ENCODE measurements around the gene MED22. TPM values are rescaled to one million over a fixed set of nuclear protein-coding genes. Genes with fewer than 3 reads are reported as not detected.

The MED22 gene
- total and polyA plus RNA-seq, 2 of the 8 experiments (the other 6 are each of a cell fraction or from before 2014, with no cell fraction given) = 56.4 to 68.4 TPM

GRCh38 chr9:133369933-133370332 lies 22.0 kb upstream of the MED22 start:
- peaks cover 5 to 30% (median 26%) of the 10 kb centered on the region in 4 experiments; a peak in 6 of 8 replicates for H3K36me3 ChIP-seq (ENCODE audit: control insufficient read depth in 2 of 4, insufficient read depth in 4 of 4, low read length in 3 of 4)
- H3K4me3 ChIP-seq (ENCODE audit: extremely low read depth in 1 of 4, insufficient read depth in 2 of 4, low read depth in 3 of 4, low read length in 4 of 4) = no peak overlapping the region
- H4K5ac ChIP-seq (ENCODE audit: insufficient read length, low read depth, low read length) = no peak overlapping the region
- no peak overlapping the region for H2BK20ac ChIP-seq (ENCODE audit: low read length)
- no peaks in the 10 kb centered on the region for H3K27me3 ChIP-seq (replicated peaks in 1 of 4; ENCODE audit: control insufficient read depth in 3 of 4, extremely low read depth in 1 of 4, insufficient read depth in 3 of 4, low read length in 3 of 4)
- no peaks in the 10 kb centered on the region for H3K9me3 ChIP-seq (ENCODE audit: insufficient read depth in 2 of 2, low read depth in 1 of 2, low read length in 1 of 2)
- peaks cover 23 to 85% of the 10 kb centered on the region in 2 experiments for H3K79me2 ChIP-seq (ENCODE audit: control insufficient read depth in 1 of 2, insufficient read depth in 2 of 2, low read length in 2 of 2)
- FAIRE-seq = no peak
- no peak overlapping the region for H3K14ac ChIP-seq (ENCODE audit: insufficient read length)
- H2BK120ac ChIP-seq (replicated peaks; ENCODE audit: low read depth, low read length) = no peak overlapping the region
- ChIA-PET CTCF (ENCODE audit: partially characterized antibody) (interaction anchor here (0.7 to 10.1 kb wide), 4 partner anchors 13 to 226 kb away, joined by 3 to 90 read pairs (median 4); partner anchors contain the start of genes SURF1 and SURF2), POLR2A (ENCODE audit: partially characterized antibody) (interaction anchor here (19.9 kb wide), 1 partner anchor 17 kb away, joined by 461 read pairs; the partner anchor contains the start of genes MED22, RPL7A, SURF1 and SURF2)
- H3K18ac ChIP-seq (ENCODE audit: extremely low read depth, low read length) = no peak overlapping the region
- H3K79me1 ChIP-seq (ENCODE audit: low read depth, low read length) = peaks cover 38% of the 10 kb centered on the region
- peaks cover 44 to 69% of the 10 kb centered on the region in 2 experiments for H4K20me1 ChIP-seq (replicated peaks in 1 of 2; ENCODE audit: control insufficient read depth in 1 of 2, insufficient read depth in 2 of 2, low read length in 2 of 2)
- H3K4me2 ChIP-seq (ENCODE audit: insufficient read depth in 1 of 2, low read depth in 2 of 2, low read length in 2 of 2) = no peak overlapping the region
- H2BK12ac ChIP-seq (ENCODE audit: low read depth, low read length) = no peak overlapping the region
- H4K91ac ChIP-seq (replicated peaks; ENCODE audit: insufficient read length, low read length) = no peak overlapping the region
- no peak overlapping the region for H2AK5ac ChIP-seq (ENCODE audit: low read depth, low read length)
- H2BK15ac ChIP-seq (ENCODE audit: low read length) = no peak overlapping the region
- no peak overlapping the region for H2AFZ ChIP-seq (ENCODE audit: low read length)
- WGBS, 2 experiments (ENCODE audit: extremely low coverage in 1 of 2, insufficient coverage in 1 of 2, insufficient read length in 1 of 2, insufficient replicate concordance in 2 of 2, low coverage in 1 of 2, low lambda C conversion rate in 2 of 2, missing lambda C conversion rate in 1 of 2) = 98% methylated on average over 7 of the region's 7 CpGs; no CpG with 5 or more reads in 1 of the 2 experiments
- no peak overlapping the region for H3K4ac ChIP-seq (replicated peaks; ENCODE audit: insufficient read length, low read depth, low read length)
- peaks cover 2% of the 10 kb centered on the region; the same call in 1 of the 2 replicates for H3K23me2 ChIP-seq (ENCODE audit: low read depth, low read length)
- no peak for DNase-seq (ENCODE audit: low read depth in 1 of 2, low spot score in 2 of 2)
- no peak overlapping the region for H3K27ac ChIP-seq (ENCODE audit: low read depth, low read length)
- H3K56ac ChIP-seq (replicated peaks; ENCODE audit: insufficient read length, low read depth, low read length) = no peak overlapping the region
- H3K9ac ChIP-seq (replicated peaks in 1 of 4; ENCODE audit: extremely low read depth in 1 of 4, low read depth in 3 of 4, low read length in 3 of 4) = no peak overlapping the region
- no peaks in the 10 kb centered on the region; a peak in 1 of 7 replicates for H3K4me1 ChIP-seq (replicated peaks in 1 of 4; ENCODE audit: control insufficient read depth in 3 of 4, insufficient read depth in 4 of 4, low read length in 3 of 4)
- H3K23ac ChIP-seq (ENCODE audit: insufficient read length) = no peak overlapping the region
- no peak overlapping the region for H4K8ac ChIP-seq (ENCODE audit: extremely low read depth, insufficient read depth, low read length)
- no peak overlapping the region for H2BK5ac ChIP-seq (ENCODE audit: low read depth, low read length)
- TF ChIP-seq E2F6 (IDR thresholded peaks at IDR 0.05) (no peak), RFX5 (IDR thresholded peaks at IDR 0.05; ENCODE audit: borderline replicate concordance, low read depth, low read length) (no peak), HDAC6 (IDR thresholded peaks at IDR 0.05; ENCODE audit: low read depth, low read length) (no peak), SIX5 (IDR thresholded peaks at IDR 0.05; ENCODE audit: low read depth, low read length) (no peak), CTBP2 (IDR thresholded peaks at IDR 0.05; ENCODE audit: borderline replicate concordance, insufficient read depth, insufficient read length, low read length) (no peak), NANOG (IDR thresholded peaks at IDR 0.05; ENCODE audit: insufficient read depth, low read depth, low read length, poor library complexity, severe bottlenecking) (no peak), SP2 (IDR thresholded peaks at IDR 0.05; ENCODE audit: low read length) (no peak), EGR1 (IDR thresholded peaks at IDR 0.05; ENCODE audit: borderline replicate concordance, low read depth, low read length) (no peak), TCF12 (IDR thresholded peaks at IDR 0.05; ENCODE audit: low read depth, low read length) (no peak)
- TF ChIP-seq, protein P1, sequence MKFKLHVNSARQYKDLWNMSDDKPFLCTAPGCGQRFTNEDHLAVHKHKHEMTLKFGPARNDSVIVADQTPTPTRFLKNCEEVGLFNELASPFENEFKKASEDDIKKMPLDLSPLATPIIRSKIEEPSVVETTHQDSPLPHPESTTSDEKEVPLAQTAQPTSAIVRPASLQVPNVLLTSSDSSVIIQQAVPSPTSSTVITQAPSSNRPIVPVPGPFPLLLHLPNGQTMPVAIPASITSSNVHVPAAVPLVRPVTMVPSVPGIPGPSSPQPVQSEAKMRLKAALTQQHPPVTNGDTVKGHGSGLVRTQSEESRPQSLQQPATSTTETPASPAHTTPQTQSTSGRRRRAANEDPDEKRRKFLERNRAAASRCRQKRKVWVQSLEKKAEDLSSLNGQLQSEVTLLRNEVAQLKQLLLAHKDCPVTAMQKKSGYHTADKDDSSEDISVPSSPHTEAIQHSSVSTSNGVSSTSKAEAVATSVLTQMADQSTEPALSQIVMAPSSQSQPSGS (IDR thresholded peaks at IDR 0.05; ENCODE audit: low read length) = no peak
- TF ChIP-seq, protein P2, sequence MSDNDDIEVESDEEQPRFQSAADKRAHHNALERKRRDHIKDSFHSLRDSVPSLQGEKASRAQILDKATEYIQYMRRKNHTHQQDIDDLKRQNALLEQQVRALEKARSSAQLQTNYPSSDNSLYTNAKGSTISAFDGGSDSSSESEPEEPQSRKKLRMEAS (IDR thresholded peaks at IDR 0.05) = no peak

Measured in H1 (cell line).